HG02852 (cell line): ENCODE data around the gene SEZ6.

ENCODE experiments used
- ATAC-seq: cut with Tn5 transposase; IDR thresholded peaks from one replicate; pipeline ENCODE4 v1.9.1; 2021; ENCODE audit warnings: mild to moderate bottlenecking, moderate library complexity; ENCODE audit not compliant: unreplicated experiment

The SEZ6 gene

GRCh38 chr17:28978356-28978964 lies 27.4 kb downstream of the SEZ6 start:
- no peak for ATAC-seq

GRCh38 chr17:28977659-28978355 lies 28.0 kb downstream of the SEZ6 start:
- no peak for ATAC-seq

GRCh38 chr17:28975646-28976045 lies 30.2 kb downstream of the SEZ6 start:
- ATAC-seq, result no peak

GRCh38 chr17:28975031-28975430 lies 30.8 kb downstream of the SEZ6 start:
- no peak for ATAC-seq

- ATAC-seq, result no peak
These were observed 31.4 kb downstream of the SEZ6 start for GRCh38 chr17:28974451-28974850.

- no peak for ATAC-seq
These were observed 32.4 kb downstream of the SEZ6 start for GRCh38 chr17:28973425-28973824.

- no peak for ATAC-seq
These were observed 33.4 kb downstream of the SEZ6 start for GRCh38 chr17:28972437-28972836.

- no peak for ATAC-seq
These were observed 35.0 kb downstream of the SEZ6 start for GRCh38 chr17:28970879-28971278.

- ATAC-seq, result no peak
These were observed 36.0 kb downstream of the SEZ6 start for GRCh38 chr17:28969706-28970393.

- ATAC-seq, result no peak
These were observed 36.9 kb downstream of the SEZ6 start for GRCh38 chr17:28968914-28969295.

- ATAC-seq, result no peak
These were observed 37.5 kb downstream of the SEZ6 start for GRCh38 chr17:28968231-28968913.

- no peak for ATAC-seq
These were observed 38.4 kb downstream of the SEZ6 start for GRCh38 chr17:28967221-28968135.

- ATAC-seq, result no peak
These were observed 42.0 kb downstream of the SEZ6 start for GRCh38 chr17:28963841-28964240.

GRCh38 chr17:28963055-28963611 lies 42.7 kb downstream of the SEZ6 start:
- ATAC-seq, result no peak

GRCh38 chr17:28961391-28961790 lies 44.4 kb downstream of the SEZ6 start:
- no peak for ATAC-seq

- ATAC-seq, result no peak
These were observed 45.4 kb downstream of the SEZ6 start for GRCh38 chr17:28960256-28961061.

GRCh38 chr17:28959471-28959871 lies 46.4 kb downstream of the SEZ6 start:
- ATAC-seq, result no peak

GRCh38 chr17:28958820-28959455 lies 46.9 kb downstream of the SEZ6 start:
- ATAC-seq, result no peak

- ATAC-seq, result no peak
These were observed 47.9 kb downstream of the SEZ6 start for GRCh38 chr17:28957992-28958355.
